Breast epithelium (tissue), 4 donors: ENCODE measurements around the gene CYFIP1. TPM values are rescaled to one million over a fixed set of nuclear protein-coding genes. Genes with fewer than 3 reads are reported as not detected.
"Not testable (repeated sequence)": the region's sequence is repeated elsewhere in the genome, so short reads cannot be mapped to it uniquely, and the experiment has no call there.

Source experiments
- DNase-seq, 2 donors: peaks; one replicate each; pipeline ENCODE4 v3.0.0-alpha.2; 2019; ENCODE audit warnings: low spot score in 2 of 2
- H3K27ac ChIP-seq, 2 donors: fragments of 200-600 bp; sonication (generic) in 1 of 2; one replicate each; pipeline ENCODE4 v1.5.1; 2016 to 2019; ENCODE audit warnings: mild to moderate bottlenecking in 1 of 2
- H3K27me3 ChIP-seq, 2 donors: fragments of 200-600 bp; sonication (generic) in 1 of 2; one replicate each; pipeline versions ENCODE4 v1.5.1 to v1.6.0; 2017 to 2019; ENCODE audit warnings: control low read depth in 1 of 2, mild to moderate bottlenecking in 1 of 2
- H3K36me3 ChIP-seq: fragments of 200-600 bp; one replicate; pipeline ENCODE4 v1.5.1; 2019
- H3K4me1 ChIP-seq, 2 donors: fragments of 200-600 bp; sonication (generic); one replicate each; pipeline ENCODE4 v1.5.1; 2016 to 2019; ENCODE audit warnings: control low read depth in 1 of 2
- H3K4me3 ChIP-seq, 3 donors: fragments of 200-600 bp; sonication (generic); 1 replicate in 2 of 3; 2 replicates in 1 of 3; pipeline ENCODE4 v1.5.1; 2016 to 2019; ENCODE audit warnings: mild to moderate bottlenecking in 3 of 3, moderate library complexity in 2 of 3
- H3K9me3 ChIP-seq, 2 donors: fragments of 200-600 bp; sonication (generic) in 1 of 2; one replicate each; pipeline ENCODE4 v1.5.1; 2016 to 2019; ENCODE audit warnings: control low read depth in 1 of 2
- POLR2A ChIP-seq: fragments of 450-650 bp; IDR thresholded peaks from one replicate; pipeline ENCODE4 v1.6.1; 2016; ENCODE audit warnings: antibody characterized with exemption, mild to moderate bottlenecking, moderate library complexity
- POLR2AphosphoS5 ChIP-seq, 3 donors: sonication (generic); formaldehyde crosslinking; IDR thresholded peaks; one replicate each; pipeline ENCODE4 v1.6.1; 2017; ENCODE audit warnings: antibody characterized with exemption in 3 of 3
- intact Hi-C: fragments of 100-400 bp; cut with DNase I; formaldehyde crosslinking; loops from one replicate; pipeline ENCODE4 v1.15.1; 2023; ENCODE audit warnings: low total_unique reads
- total RNA-seq, 3 donors: library from RNA; depleted of rRNA; stranded (reverse); fragments of >200 nt; gene quantifications; one replicate each; pipeline ENCODE4 v1.1.0, GENCODE V29; 2016
- TF ChIP-seq, protein P1 (sequence below), 3 donors: fragments of 450-650 bp; IDR thresholded peaks; one replicate each; pipeline ENCODE4 v1.5.1; 2016 to 2017; ENCODE audit warnings: antibody characterized with exemption in 3 of 3, mild to moderate bottlenecking in 3 of 3, moderate library complexity in 3 of 3

Gene CYFIP1
- 100 to 1,000 TPM in 2 of 3 donors, 10 to 100 TPM in 1; 97.9 to 128 (median 124) TPM for total RNA-seq

DNA sequence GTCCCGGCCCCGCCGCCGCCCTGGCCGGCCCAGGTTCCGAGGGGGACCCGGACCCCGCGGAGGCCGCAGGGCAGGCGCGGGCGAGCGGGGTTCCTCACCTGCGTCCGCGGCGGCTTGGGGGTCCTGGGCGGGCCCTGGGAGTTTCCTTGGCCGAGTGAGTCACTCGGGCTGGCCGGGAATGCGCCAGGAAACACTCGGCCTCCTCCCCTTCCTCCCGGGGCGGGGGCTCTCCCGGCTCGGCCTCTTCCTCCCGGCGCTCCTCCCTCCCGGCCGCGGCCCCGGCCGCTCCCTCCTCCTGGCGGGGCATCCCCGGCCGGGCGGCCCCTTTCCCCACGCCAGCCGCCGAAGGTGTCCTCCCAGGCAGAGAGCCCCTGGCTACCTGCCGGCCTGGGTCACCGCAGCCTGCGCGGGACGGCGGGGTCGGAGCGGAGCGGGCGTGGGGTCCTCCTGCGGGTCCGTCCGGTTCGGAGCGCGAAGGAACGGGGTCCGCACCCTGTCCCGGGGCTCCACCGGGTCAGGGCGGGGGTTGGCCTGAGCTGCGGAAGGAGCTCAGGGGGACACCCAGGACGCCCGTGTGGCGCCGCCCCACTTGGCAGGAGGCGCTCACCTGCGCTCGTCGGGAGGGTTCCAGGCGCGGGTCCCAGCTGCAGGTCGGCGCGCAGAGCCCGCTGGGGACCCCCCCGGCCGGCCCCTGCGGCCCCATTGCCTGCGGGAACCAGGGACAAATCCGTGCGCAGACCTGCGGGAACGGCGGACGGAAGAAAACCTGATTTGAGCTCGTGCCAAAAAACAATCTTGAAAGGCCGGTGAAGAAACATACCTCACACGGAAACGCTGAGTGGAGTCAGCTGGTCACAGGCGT is at the start of gene CYFIP1:
Gene CYFIP1 (minus strand): TSS at position 180 of the 862 bp plus-strand sequence. CDS start 33,083 bp downstream, outside the sequence.
- Histone ChIP-seq H3K4me1 (peaks cover 3 to 10% of the 10 kb centered on the region in 2 donors), H3K4me3 (peak within 1 kb of the TSS; percentile 70 to 89 (median 89)), H3K27ac (peak within 1 kb of the TSS; percentile 91 to 95), H3K36me3 (no peaks in the 10 kb centered on the region), H3K27me3 (no peaks in the 10 kb centered on the region), H3K9me3 (no peaks in the 10 kb centered on the region)
- peak; percentile 73 to 83 for DNase-seq
- no peak for TF ChIP-seq POLR2A
- TF ChIP-seq, protein P1, sequence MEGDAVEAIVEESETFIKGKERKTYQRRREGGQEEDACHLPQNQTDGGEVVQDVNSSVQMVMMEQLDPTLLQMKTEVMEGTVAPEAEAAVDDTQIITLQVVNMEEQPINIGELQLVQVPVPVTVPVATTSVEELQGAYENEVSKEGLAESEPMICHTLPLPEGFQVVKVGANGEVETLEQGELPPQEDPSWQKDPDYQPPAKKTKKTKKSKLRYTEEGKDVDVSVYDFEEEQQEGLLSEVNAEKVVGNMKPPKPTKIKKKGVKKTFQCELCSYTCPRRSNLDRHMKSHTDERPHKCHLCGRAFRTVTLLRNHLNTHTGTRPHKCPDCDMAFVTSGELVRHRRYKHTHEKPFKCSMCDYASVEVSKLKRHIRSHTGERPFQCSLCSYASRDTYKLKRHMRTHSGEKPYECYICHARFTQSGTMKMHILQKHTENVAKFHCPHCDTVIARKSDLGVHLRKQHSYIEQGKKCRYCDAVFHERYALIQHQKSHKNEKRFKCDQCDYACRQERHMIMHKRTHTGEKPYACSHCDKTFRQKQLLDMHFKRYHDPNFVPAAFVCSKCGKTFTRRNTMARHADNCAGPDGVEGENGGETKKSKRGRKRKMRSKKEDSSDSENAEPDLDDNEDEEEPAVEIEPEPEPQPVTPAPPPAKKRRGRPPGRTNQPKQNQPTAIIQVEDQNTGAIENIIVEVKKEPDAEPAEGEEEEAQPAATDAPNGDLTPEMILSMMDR (IDR thresholded peaks at IDR 0.05): no peak
- peak in 2 of 3 donors; percentile 33 to 39 for TF ChIP-seq POLR2AphosphoS5 (IDR thresholded peaks at IDR 0.05)
- intact Hi-C loops: no loop called here

DNA sequence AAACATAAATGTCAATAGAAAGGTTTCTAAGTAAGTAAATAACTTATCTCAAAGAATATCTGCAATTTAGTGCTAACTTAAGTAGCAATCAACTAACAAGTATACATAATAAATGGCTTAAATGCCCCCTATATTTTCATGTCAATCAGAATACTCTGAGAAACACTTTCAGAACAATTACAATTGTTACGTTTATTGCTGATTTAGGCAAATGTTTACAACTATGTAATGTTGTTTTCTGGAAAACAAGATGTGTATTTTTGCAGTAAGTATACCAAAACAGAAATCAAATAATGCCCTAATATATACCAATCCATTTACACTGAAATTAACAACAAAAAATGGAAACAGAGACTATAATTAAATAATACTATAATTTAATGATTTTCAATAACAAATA is 46.0 kb upstream of the CYFIP1 start:
- Histone ChIP-seq H3K4me1 (no peaks in the 10 kb centered on the region), H3K27me3 (no peaks in the 10 kb centered on the region), H3K27ac (no peak overlapping the region), H3K4me3 (no peak overlapping the region), H3K9me3 (no peaks in the 10 kb centered on the region), H3K36me3 (peaks cover 13% of the 10 kb centered on the region)
- no peak for DNase-seq
- intact Hi-C loops: no loop called here
- TF ChIP-seq POLR2AphosphoS5 (IDR thresholded peaks at IDR 0.05) (no peak), POLR2A (no peak)
- TF ChIP-seq, protein P1 (IDR thresholded peaks at IDR 0.05): no peak

DNA sequence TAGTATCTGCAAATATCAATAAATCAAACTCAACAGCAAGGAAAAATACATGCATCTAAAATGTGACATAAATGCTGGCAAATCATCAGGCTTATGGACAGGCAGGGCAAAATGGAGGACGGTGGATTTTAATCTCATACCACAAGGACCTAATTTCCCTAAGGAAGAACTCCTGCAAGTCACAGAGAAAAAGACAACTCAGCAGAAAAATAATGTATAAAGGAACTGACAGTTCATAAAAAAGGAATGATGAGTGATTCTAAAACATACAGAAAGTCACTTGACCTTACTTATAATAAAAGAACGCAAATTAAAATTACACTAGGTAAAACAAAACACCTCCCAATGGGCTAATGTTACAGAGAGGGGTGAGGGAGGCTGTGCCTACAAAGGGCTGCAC is 42.0 kb upstream of the CYFIP1 start:
- H3K4me3 ChIP-seq: no peak overlapping the region
- intact Hi-C loops: no loop called here
- TF ChIP-seq, protein P1 (IDR thresholded peaks at IDR 0.05): no peak
- TF ChIP-seq POLR2AphosphoS5 (IDR thresholded peaks at IDR 0.05) (no peak), POLR2A (no peak)
- H3K9me3 ChIP-seq: no peaks in the 10 kb centered on the region
- no peaks in the 10 kb centered on the region for H3K4me1 ChIP-seq
- DNase-seq: no peak
- H3K27ac ChIP-seq: no peak overlapping the region
- H3K27me3 ChIP-seq: no peaks in the 10 kb centered on the region
- H3K36me3 ChIP-seq: peaks cover 10% of the 10 kb centered on the region

DNA sequence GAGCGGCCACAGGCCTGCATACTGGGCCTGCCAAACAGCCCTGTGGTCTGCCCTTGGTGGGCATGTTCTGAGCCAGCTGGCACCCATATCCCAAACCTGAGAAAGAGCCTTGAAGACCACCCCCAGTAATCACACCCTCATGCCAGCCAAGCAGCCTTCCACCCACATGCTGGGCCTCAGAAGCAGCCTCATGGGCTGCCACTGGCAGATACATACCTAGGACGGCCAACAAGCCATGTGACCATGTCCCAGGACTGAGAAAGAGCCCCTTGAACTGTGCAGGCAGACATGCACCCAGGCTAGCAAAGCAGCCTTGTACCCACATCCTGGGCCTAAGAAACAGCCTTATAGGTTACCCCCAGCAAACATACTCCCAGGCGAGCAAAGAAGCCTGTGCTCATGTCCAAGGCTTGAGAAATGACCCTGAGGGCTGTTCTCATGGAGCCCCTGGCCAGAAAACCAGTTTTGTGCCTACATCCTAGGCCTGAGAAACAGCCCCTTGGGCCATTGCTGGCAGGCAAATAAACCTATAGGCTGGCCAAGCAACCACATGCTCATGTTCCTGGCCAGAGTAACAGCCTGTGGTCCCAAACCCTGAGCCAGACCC is 34.3 kb upstream of the CYFIP1 start:
- no peaks in the 10 kb centered on the region for H3K9me3 ChIP-seq
- TF ChIP-seq, protein P1 (IDR thresholded peaks at IDR 0.05): no peak
- no peak for TF ChIP-seq POLR2A
- TF ChIP-seq POLR2AphosphoS5 (IDR thresholded peaks at IDR 0.05): no peak
- no peaks in the 10 kb centered on the region for H3K4me1 ChIP-seq
- no peak overlapping the region for H3K27ac ChIP-seq
- no peaks in the 10 kb centered on the region for H3K36me3 ChIP-seq
- DNase-seq: no peak
- H3K27me3 ChIP-seq: no peaks in the 10 kb centered on the region
- intact Hi-C loops: no loop called here
- no peak overlapping the region for H3K4me3 ChIP-seq

DNA sequence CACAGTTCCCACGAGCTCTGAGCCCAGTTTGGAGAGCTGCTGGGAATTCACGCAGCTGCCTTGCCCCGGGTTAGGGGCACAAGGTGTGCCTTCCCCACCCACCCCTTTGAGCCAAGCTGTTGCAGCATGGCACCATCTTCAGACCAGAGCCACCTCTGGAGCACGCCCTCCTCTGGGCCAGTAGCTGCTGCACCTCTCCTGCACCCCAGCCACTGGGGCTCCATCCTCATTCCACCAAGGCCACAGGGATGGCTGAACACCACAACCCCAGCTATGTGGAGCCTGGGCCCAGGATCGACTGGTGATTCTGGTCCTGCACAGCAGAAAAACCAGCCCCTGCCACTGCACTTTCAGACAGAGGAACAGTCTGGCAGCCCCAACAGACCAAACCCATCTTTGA is 33.5 kb upstream of the CYFIP1 start:
- H3K4me1 ChIP-seq: no peaks in the 10 kb centered on the region
- no peak overlapping the region for H3K4me3 ChIP-seq
- H3K36me3 ChIP-seq: no peaks in the 10 kb centered on the region
- H3K9me3 ChIP-seq: no peaks in the 10 kb centered on the region
- DNase-seq: no peak
- TF ChIP-seq POLR2A (no peak), POLR2AphosphoS5 (IDR thresholded peaks at IDR 0.05) (no peak)
- TF ChIP-seq, protein P1 (IDR thresholded peaks at IDR 0.05): no peak
- H3K27me3 ChIP-seq: no peaks in the 10 kb centered on the region
- H3K27ac ChIP-seq: no peak overlapping the region
- intact Hi-C loops: no loop called here

DNA sequence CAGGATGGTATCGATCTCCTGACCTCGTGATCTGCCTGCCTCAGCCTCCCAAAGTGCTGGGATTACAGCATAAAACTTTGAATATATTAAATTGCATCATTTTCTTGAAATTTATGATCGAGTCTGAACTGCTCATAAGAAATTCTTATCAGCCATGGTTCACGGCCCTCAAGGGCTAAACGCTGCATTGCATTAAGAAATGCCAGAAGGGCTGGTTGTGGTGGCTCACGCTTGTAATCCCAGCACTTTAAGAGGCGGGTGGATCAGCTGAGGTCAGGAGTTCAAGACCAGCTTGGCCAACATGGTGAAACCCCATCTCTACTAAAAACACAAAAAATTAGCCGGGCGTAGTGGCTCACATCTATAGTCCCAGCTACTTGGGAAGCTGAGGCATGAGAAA is 32.4 kb upstream of the CYFIP1 start:
- intact Hi-C loops, DNase-seq, H3K4me3 ChIP-seq, H3K4me1 ChIP-seq, H3K36me3 ChIP-seq, H3K27me3 ChIP-seq, H3K27ac ChIP-seq, H3K9me3 ChIP-seq: not testable (repeated sequence)
